Measurements from ENCODE around the gene DUS4L.

The DUS4L gene

DNA sequence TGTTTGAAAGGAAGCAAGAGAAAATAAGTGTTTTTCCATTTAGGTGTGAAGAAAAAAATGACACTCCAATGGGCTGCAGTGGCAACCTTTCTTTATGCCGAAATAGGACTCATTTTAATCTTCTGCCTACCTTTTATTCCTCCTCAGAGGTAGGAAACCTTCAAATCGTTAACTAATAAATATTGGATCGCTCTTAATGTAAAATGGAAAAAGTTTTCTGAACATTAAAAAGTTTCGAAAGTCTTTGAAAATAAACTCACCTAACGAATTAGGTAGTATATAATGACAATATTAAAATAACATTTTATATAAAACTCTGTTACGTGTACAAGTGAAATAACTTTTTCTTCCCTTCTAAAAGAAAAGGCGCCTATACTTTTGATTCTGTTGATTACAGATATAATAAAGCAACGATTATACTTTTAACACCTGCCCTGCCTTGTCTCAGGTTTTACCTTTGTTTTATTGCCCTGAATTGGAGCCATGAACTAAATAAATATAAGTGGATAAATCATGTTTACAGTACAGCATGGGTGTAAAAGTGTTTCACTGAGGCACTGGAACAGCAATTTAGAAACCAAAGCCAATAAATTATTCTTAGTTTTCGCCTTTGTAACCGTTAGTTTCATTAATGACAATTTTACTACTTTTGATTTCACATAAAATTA, 17.1 kb downstream of the DUS4L start:
- DNase-seq (ENCODE audit: low read depth) = no peak

- DNase-seq (ENCODE audit: low read depth) = peak; percentile 73
These were observed 17.7 kb downstream of the DUS4L start for GRCh38 chr7:107581387-107582013.

DNA sequence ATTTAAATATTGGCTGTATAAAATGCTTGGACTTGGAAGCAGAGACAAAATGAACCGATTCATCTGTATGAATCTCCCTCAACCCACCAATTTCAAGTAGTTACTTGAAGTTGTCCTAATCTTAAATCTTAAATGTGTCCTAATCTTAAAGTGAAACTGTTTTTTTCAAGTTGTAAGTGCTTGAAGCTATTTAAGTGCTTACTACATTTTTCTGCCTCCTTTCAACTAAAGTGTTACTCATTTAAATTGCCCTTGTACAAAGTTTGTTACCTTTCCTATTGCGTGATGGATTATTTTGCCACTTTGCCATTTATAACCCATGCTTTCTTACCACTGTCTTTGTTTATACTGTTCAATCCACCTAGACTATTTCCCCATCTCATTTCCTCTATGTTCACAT, 19.1 kb downstream of the DUS4L start:
- DNase-seq (ENCODE audit: low read depth) = no peak

- no peak for DNase-seq (ENCODE audit: low read depth)
These were observed 20.9 kb downstream of the DUS4L start for GRCh38 chr7:107584716-107585115.

DNA sequence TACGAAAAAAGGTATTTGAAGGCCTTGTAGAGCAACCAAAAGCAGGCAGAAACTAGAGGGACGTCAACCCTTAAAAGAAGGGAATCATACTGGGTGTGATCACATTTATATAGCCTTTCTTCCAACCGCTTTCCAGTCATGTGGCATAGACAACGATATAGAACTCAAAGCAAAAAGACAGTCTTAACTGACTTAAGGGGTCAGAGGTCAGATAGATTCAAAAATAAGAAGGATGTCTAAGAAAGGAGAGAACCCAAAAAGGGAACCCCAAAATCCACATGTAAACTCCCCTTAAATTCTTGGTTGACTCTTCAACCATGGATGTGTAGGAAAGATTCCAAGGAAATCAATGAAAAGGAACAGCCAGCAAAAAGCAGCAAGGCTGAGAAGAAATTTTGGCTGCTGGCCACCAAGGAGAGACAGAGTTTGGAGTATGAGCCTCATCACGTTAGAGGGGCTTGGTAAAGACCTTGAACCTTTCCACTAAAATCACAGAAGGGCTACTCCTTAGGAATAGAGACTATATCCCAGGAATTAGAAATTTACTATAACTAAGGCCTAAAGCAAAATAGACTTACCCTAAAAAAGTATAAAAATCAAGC, 24.9 kb downstream of the DUS4L start:
- no peak for DNase-seq (ENCODE audit: low read depth)

DNA sequence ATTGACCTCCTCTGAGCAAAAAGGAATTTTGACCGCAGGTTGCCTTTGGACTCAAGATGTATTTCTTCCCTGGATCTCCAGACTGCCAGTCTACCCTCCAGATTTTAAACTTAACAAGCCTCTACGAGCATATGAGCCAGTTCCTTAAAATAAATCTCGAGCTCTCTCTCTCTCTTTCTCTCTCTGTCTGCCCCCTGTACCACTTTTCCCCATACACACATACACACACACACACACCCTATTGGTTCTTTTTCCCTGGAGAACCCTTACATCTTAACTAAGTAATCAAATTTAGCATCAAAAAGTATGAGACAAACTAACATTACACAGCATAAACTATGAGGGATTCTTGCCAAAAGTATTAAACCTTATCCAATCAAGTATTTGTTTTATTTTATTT, 27.6 kb downstream of the DUS4L start:
- no peak for DNase-seq (ENCODE audit: low read depth)

DNA sequence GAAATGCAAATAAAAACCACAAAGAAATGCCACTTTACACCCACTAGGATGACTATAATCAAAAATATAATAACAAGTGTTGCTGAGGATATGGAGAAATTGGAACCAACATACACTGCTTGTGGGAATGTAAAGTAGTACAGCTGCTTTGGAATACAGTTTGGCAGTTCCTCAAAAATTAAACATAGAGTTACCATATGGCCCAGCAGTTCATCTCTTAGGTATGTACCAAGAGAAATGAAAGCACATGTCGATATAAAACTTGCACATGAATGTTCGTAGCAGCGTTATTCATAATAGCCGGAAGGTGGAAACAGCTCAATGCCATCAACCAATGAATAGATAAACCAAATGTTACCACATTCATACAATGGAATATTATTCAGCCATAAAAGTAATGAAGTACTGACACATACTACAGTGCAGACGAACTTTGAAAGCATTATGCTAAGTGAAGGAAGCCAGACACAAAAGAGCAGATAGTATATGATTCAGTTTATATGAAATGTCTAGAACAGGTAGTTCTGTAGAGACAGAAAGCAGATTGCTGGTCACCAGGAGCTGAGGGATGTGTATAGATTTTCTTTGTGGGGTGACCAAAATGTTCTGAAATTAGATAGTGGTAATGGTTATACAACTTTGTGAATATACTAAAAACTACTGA, 28.7 kb downstream of the DUS4L start:
- DNase-seq (ENCODE audit: low read depth) = peak; percentile 67

DNA sequence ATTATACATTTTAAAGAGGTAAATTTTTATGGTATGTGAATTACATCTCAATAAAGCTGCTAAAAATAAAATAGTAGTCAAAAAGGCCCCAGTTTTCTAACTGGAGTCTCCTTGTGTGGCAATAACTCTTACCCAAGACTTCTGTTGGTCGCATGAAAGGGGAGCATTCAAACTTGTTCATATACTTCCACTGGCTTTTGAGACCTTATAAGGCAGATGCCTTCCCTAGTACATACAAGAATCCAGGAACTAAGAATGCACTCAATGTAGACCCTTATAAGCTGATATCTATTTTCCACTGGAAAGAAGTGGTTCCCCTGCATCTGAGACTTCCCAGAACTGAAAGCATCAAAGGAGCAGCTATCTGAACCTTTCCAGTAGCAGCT, 29.2 kb downstream of the DUS4L start:
- no peak for DNase-seq (ENCODE audit: low read depth)

- DNase-seq (ENCODE audit: low read depth) = peak; percentile 79
These were observed 31.4 kb downstream of the DUS4L start for GRCh38 chr7:107594961-107595737.

DNA sequence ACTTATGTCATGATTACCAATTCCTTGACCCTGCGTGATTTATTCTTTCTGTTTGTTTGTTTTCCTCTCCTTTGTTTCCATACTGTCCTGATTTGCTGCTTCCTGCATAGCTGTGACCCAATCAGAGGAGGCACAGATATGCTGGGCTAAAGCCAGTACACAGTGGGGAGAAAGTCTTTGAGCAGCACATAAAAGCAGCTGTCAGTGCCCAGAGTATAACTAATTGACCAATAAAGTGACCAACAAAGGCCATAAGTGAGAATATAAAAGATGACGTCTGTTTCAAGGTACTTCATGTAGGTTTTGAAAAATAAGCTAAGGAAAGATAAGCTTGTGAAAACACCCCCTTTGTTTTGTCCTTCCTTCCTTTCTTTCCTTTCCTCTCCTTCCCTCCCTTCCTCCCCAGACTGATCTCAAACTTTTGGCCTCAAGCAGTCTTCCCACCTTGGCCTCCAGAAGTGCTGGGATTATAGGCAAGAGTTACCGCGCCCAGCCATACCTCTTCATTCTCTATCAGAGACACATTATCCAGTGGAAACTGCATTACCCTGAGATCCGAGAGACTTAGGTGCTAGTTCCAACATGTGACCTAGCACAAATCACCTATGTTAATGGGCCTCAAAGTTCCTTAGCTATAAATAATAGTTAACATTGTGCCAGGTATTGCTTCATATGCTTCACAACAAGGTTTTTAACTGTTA, 33.3 kb downstream of the DUS4L start:
- DNase-seq (ENCODE audit: low read depth) = peak; percentile 35

GRCh38 chr7:107597582-107597916, 33.8 kb downstream of the DUS4L start:
- DNase-seq (ENCODE audit: low read depth) = no peak

DNA sequence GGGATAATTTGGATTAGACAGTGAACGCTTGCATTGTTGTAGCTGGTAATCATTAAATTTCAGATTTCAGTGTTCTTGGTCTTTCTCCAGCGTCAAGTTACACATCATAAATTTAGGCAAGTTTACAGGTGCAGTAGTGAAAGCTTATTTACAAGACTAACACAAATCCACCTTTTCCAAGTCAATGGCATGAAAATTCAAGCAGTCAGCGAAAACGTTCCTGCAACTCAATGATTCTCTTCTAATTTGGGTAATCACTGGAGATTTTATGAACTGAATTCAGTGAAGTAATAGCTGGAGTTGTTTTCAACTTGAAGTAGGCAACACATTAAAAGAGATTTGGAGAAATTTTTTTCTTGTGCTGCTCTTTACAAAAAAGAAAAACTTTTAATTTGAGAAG, 34.2 kb downstream of the DUS4L start:
- DNase-seq (ENCODE audit: low read depth) = no peak

GRCh38 chr7:107599262-107599661, 35.5 kb downstream of the DUS4L start:
- DNase-seq (ENCODE audit: low read depth) = no peak

DNA sequence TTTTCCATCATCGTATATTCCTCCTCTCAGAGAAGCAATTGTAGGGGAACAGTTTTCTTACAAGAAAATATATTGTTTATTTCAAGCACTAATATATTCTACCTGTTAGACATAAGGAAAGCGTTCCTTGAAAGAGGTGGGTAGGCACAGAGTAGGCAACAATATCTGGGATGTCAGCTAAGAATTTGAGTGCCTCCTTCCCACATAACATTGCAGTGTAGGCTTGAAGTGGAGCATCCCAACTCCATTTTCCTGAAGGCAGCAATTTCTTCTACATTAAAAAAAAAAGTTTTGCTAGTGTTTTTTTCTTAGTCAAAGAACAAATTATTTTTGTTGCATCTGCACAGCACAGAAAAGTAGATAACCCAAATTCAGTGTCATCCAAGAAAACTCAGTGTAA, 37.0 kb downstream of the DUS4L start:
- DNase-seq (ENCODE audit: low read depth) = no peak

- DNase-seq (ENCODE audit: low read depth) = no peak
These were observed 41.5 kb downstream of the DUS4L start for GRCh38 chr7:107605218-107605815.

DNA sequence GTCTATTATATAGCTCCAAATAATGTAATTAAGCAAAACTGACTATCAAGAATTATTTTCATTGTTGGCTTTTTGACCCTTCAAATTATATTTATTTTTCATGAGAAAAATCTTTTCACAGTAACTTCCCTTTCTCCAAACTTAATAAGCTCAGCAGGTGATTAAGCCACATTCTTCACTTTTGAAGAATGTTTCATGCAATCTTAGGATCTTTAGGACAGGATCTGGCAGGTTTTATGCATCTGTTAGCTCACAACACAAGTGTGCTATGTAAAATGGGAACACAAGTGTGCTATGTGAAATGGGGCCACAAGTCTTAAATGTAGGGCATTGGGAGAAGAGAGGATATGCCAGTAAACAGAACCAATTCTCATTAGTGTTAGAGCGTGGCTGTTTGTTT, 42.5 kb downstream of the DUS4L start:
- DNase-seq (ENCODE audit: low read depth) = no peak

DNA sequence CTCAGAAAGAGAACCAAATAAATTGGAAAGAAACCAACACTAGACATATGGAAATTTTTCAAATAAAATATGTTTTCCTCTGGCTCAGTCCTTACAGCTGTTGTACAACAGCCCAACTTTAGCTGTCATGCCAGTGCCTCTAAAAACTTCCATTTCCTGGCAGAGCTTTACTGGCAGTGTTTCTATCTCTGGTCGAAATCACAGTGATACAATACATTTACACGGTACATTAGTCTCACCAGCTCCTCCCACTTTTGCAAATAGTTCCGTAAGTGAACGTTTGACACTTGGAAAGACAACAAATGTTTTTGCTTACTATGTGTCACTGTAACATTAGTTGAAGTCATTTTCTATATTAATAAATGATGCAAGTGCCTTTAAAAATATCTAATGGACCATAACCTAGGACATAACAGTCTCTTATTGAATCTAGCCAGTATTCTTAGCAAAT, 46.1 kb downstream of the DUS4L start:
- no peak for DNase-seq (ENCODE audit: low read depth)

- no peak for DNase-seq (ENCODE audit: low read depth)
These were observed 46.6 kb downstream of the DUS4L start for GRCh38 chr7:107610323-107610722.

DNA sequence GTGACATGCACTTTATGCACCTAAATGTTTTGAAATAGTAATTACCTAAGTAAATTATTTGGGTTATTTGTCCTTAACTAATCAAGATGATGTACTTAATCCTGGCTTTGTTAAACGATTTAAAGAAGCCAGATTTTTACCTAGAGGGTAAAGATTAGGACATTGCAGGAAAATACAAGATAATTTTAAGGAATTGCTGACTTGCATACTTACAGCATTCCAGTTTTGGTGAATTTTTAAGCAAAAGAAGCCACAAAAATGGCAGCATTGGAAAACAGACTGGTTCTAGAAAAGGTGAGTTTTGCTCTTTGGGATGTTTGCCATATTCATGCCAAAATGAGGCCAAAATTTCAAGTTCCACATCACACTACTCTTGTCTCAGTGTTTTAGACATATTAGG, 49.7 kb downstream of the DUS4L start:
- no peak for DNase-seq (ENCODE audit: low read depth)

GRCh38 chr7:107613948-107614347, 50.2 kb downstream of the DUS4L start:
- peak; percentile 12 for DNase-seq (ENCODE audit: low read depth)

- DNase-seq (ENCODE audit: low read depth) = peak; percentile 68
These were observed 50.7 kb downstream of the DUS4L start for GRCh38 chr7:107614425-107614824.
